A549 (cell line): ENCODE results near the gene RGL1. TPM values are rescaled to one million over a fixed set of nuclear protein-coding genes. Genes with fewer than 3 reads are reported as not detected.

ENCODE experiments used
- ATAC-seq, 2 experiments: fragments of 200-7000 bp in 1 of 2; fragments of >200 bp in 1 of 2; cut with Nextera tagmentation in 1 of 2; cut with Tn5 transposase in 1 of 2; 3 replicates each; pipeline versions ENCODE4 v1.8.0 to v1.9.1; 2018 to 2020; ENCODE audit warnings: mild to moderate bottlenecking in 1 of 2, moderate library complexity in 1 of 2
- CTCF ChIA-PET: fragments of 300-600 bp; sonication (Branson Sonifier 250); formaldehyde crosslinking; extraction: SDS; loops from one replicate; lab custom pipeline; 2021; ENCODE audit warnings: antibody characterized with exemption, inconsistent platforms; lab: Yijun Ruan, JAX
- POLR2A ChIA-PET: fragments of 350-600 bp; formaldehyde crosslinking; extraction: SDS; loops from one replicate; lab custom pipeline; 2021; ENCODE audit warnings: antibody characterized with exemption, inconsistent platforms; lab: Yijun Ruan, JAX
- DNase-seq, 2 experiments: peaks; one replicate each; pipeline versions ENCODE4 v3.0.0 to v3.0.0-alpha.2; 2011 to 2016; ENCODE audit warnings: low read depth in 1 of 2, low spot score in 1 of 2
- FAIRE-seq: peaks from 2 replicates; lab custom pipeline; 2011; peaks lifted over from hg19 to GRCh38; lab: Jason Lieb, UNC
- H3K27ac ChIP-seq, 2 experiments: fragments of >200 bp; sonication (Bioruptor Twin); formaldehyde crosslinking; 3 replicates each; pipeline ENCODE4 v1.5.1; 2016 to 2017
- H3K4me1 ChIP-seq: fragments of >200 bp; sonication (Bioruptor Twin); formaldehyde crosslinking; 3 replicates; pipeline ENCODE4 v1.6.1; 2016
- H3K4me2 ChIP-seq: fragments of >200 bp; sonication (Bioruptor Twin); formaldehyde crosslinking; 3 replicates; pipeline ENCODE4 v1.6.1; 2016
- H3K4me3 ChIP-seq: fragments of >200 bp; sonication (Bioruptor Twin); formaldehyde crosslinking; 3 replicates; pipeline ENCODE4 v1.5.1; 2016
- H3K9me3 ChIP-seq: fragments of >200 bp; sonication (Bioruptor Twin); formaldehyde crosslinking; 3 replicates; pipeline ENCODE4 v1.6.1; 2016
- ATOH8 ChIP-seq: fragments of 250-450 bp; sonication (Bioruptor Pico); IDR thresholded peaks from 2 replicates; pipeline ENCODE4 v1.5.0; 2020; ENCODE audit warnings: low read depth, mild to moderate bottlenecking, moderate library complexity
- BHLHE40 ChIP-seq: IDR thresholded peaks from 2 replicates; pipeline ENCODE4 v1.6.1; 2012; ENCODE audit warnings: low read depth, low read length, inconsistent platforms
- CBX8 ChIP-seq: fragments of 200-600 bp; sonication (generic); IDR thresholded peaks from 2 replicates; pipeline ENCODE4 v1.6.1; 2016
- CEBPB ChIP-seq, 2 experiments: fragments of >200 bp in 1 of 2; sonication (Bioruptor Twin) in 1 of 2; formaldehyde crosslinking in 1 of 2; IDR thresholded peaks; 2 replicates each; pipeline ENCODE4 v1.6.1; 2012 to 2016
- CHD4 ChIP-seq: fragments of 200-600 bp; sonication (generic); IDR thresholded peaks from 2 replicates; pipeline ENCODE4 v1.6.1; 2016; ENCODE audit warnings: antibody characterized with exemption, mild to moderate bottlenecking, borderline replicate concordance
- ELK1 ChIP-seq: fragments of 150-350 bp; IDR thresholded peaks from 2 replicates; pipeline ENCODE4 v1.6.1; 2014; ENCODE audit warnings: low read depth, mild to moderate bottlenecking, low read length
- FOSB ChIP-seq: fragments of 250-450 bp; sonication (Bioruptor Pico); IDR thresholded peaks from 2 replicates; pipeline ENCODE4 v1.5.0; 2020; ENCODE audit warnings: mild to moderate bottlenecking, moderate library complexity
- FOXS1 ChIP-seq: fragments of 250-450 bp; sonication (Bioruptor Pico); IDR thresholded peaks from 2 replicates; pipeline ENCODE4 v1.5.0; 2020; ENCODE audit warnings: mild to moderate bottlenecking, moderate library complexity
- GATA3 ChIP-seq: IDR thresholded peaks from 2 replicates; pipeline ENCODE4 v1.6.1; 2012; ENCODE audit warnings: borderline replicate concordance
- HOXB5 ChIP-seq: fragments of 250-450 bp; sonication (Bioruptor Pico); IDR thresholded peaks from 2 replicates; pipeline ENCODE4 v1.5.0; 2020; ENCODE audit warnings: mild to moderate bottlenecking, moderate library complexity
- JUNB ChIP-seq: fragments of >200 bp; sonication (Bioruptor Twin); formaldehyde crosslinking; IDR thresholded peaks from 2 replicates; pipeline ENCODE4 v1.6.1; 2016
- MAZ ChIP-seq: fragments of 150-350 bp; IDR thresholded peaks from 2 replicates; pipeline ENCODE4 v1.6.1; 2014; ENCODE audit warnings: antibody characterized with exemption, low read depth, low read length, borderline replicate concordance
- NPAS2 ChIP-seq: fragments of 250-450 bp; sonication (Bioruptor Pico); IDR thresholded peaks from 2 replicates; pipeline ENCODE4 v1.8.0; 2022; ENCODE audit warnings: mild to moderate bottlenecking, moderate library complexity, borderline replicate concordance
- NR3C1 ChIP-seq: fragments of >200 bp; sonication (Bioruptor Twin); formaldehyde crosslinking; IDR thresholded peaks from 3 replicates; pipeline ENCODE4 v1.6.1; 2017
- PHF8 ChIP-seq: fragments of 200-600 bp; sonication (generic); IDR thresholded peaks from 2 replicates; pipeline ENCODE4 v1.6.1; 2016; ENCODE audit warnings: low read depth, mild to moderate bottlenecking, antibody characterized with exemption, moderate library complexity, borderline replicate concordance
- RCOR1 ChIP-seq: fragments of 150-350 bp; IDR thresholded peaks from 2 replicates; pipeline ENCODE4 v1.6.1; 2014; ENCODE audit warnings: antibody characterized with exemption, low read length, low read depth
- SREBF2 ChIP-seq: fragments of 450-650 bp; IDR thresholded peaks from 2 replicates; pipeline ENCODE4 v1.6.1; 2014; ENCODE audit warnings: mild to moderate bottlenecking, moderate library complexity
- ZC3H11A ChIP-seq: fragments of 450-650 bp; IDR thresholded peaks from 2 replicates; pipeline ENCODE4 v1.6.1; 2014; ENCODE audit warnings: antibody characterized with exemption, mild to moderate bottlenecking
- ZSCAN20 ChIP-seq: fragments of 250-450 bp; sonication (Bioruptor Pico); IDR thresholded peaks from 2 replicates; pipeline ENCODE4 v1.8.0; 2022; ENCODE audit warnings: mild to moderate bottlenecking, moderate library complexity
- WGBS: methylation state at CpG from one replicate; pipeline ENCODE4 v1.1.6; 2017; ENCODE audit errors: missing lambda C conversion rate; 5-methylcytosine and 5-hydroxymethylcytosine counted together
- polyA plus RNA-seq, 4 experiments: library from polyadenylated mRNA; depleted of rRNA in 3 of 4; stranded (reverse); fragments of >200 nt; fragmentation: RNase III in 1 of 4; extraction: RNeasy Plus Mini Kit Qiagen cat#74134 plus additional on column Dnase treatment in 1 of 4; gene quantifications; 2 replicates in 3 of 4; 3 replicates in 1 of 4; pipeline ENCODE4 v1.2.3, GENCODE V29; 2011 to 2017
- TF ChIP-seq, protein P1 (sequence below): fragments of >200 bp; sonication (Bioruptor Twin); formaldehyde crosslinking; IDR thresholded peaks from 3 replicates; pipeline ENCODE4 v1.5.1; 2016

Gene RGL1
- polyA plus RNA-seq, 2 of the 4 experiments (the other 2 are of a cell fraction) = 1.0 to 3.8 TPM

- DNase-seq (no peak), FAIRE-seq (no peak), ATAC-seq (no peak)
- no peak overlapping the region for H3K27ac ChIP-seq
- peak overlapping the region; percentile 95 for H3K4me2 ChIP-seq
- POLR2A ChIA-PET = no interaction called here
- peaks cover 22% of the 10 kb centered on the region; the same call in 2 of the 3 replicates for H3K9me3 ChIP-seq
- WGBS = 86% methylated on average over 4 of the region's 4 CpGs
- CTCF ChIA-PET = interaction anchor here (1.3 kb wide), 1 partner anchor 150 kb away, joined by 3 read pairs; no protein-coding TSS in a partner anchor
- H3K4me3 ChIP-seq = peak overlapping the region; percentile 63; the same call in 2 of the 3 replicates
- H3K4me1 ChIP-seq = no peaks in the 10 kb centered on the region
- TF ChIP-seq JUNB = no peak
- no peak for TF ChIP-seq CHD4
- no peak for TF ChIP-seq CBX8
- TF ChIP-seq, protein P1, sequence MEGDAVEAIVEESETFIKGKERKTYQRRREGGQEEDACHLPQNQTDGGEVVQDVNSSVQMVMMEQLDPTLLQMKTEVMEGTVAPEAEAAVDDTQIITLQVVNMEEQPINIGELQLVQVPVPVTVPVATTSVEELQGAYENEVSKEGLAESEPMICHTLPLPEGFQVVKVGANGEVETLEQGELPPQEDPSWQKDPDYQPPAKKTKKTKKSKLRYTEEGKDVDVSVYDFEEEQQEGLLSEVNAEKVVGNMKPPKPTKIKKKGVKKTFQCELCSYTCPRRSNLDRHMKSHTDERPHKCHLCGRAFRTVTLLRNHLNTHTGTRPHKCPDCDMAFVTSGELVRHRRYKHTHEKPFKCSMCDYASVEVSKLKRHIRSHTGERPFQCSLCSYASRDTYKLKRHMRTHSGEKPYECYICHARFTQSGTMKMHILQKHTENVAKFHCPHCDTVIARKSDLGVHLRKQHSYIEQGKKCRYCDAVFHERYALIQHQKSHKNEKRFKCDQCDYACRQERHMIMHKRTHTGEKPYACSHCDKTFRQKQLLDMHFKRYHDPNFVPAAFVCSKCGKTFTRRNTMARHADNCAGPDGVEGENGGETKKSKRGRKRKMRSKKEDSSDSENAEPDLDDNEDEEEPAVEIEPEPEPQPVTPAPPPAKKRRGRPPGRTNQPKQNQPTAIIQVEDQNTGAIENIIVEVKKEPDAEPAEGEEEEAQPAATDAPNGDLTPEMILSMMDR = no peak
Measured at GRCh38 chr1:183806125-183806524, 1.2 kb downstream of the RGL1 start.

DNA sequence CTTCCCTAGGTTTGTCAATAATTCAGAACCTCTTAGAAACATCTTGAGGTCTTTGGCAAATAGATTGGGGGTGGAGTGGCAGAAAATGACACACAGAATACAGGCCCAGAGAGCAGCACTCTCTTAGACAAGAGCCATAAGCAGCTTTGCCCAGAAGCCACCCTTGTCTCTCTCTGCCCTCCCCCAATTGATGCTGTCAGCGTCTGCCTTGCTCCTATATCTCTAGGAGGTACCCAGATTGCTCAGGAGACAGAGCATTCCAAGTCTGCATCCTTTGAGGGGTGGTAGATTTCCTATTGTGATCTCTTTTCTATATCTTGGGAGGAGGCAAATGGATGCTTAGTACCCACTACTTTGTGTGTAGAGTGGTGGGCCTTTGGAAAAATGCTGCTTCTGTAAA, 1.8 kb downstream of the RGL1 start:
- POLR2A ChIA-PET = no interaction called here
- H3K27ac ChIP-seq = no peak overlapping the region
- DNase-seq (no peak), ATAC-seq (no peak), FAIRE-seq (no peak)
- H3K4me3 ChIP-seq = no peak overlapping the region
- WGBS = 23% methylated on average over 1 of the region's 1 CpG
- no peak for TF ChIP-seq ATOH8
- TF ChIP-seq ZSCAN20 (CRISPR knock-in tag) = no peak
- no peak for TF ChIP-seq MAZ
- no peak for TF ChIP-seq RCOR1
- no peak for TF ChIP-seq ELK1
- no peak for TF ChIP-seq CEBPB (IDR thresholded peaks at IDR 0.05)
- no peak for TF ChIP-seq BHLHE40
- no peak for TF ChIP-seq PHF8
- no peak for TF ChIP-seq NPAS2 (CRISPR knock-in tag)
- TF ChIP-seq FOXS1 (CRISPR knock-in tag) = no peak
- TF ChIP-seq NR3C1 = no peak
- TF ChIP-seq FOSB (CRISPR knock-in tag) = no peak
- TF ChIP-seq HOXB5 (CRISPR knock-in tag) = no peak
- TF ChIP-seq, protein P1 = no peak
- no peak for TF ChIP-seq GATA3
- no peak for TF ChIP-seq ZC3H11A
- TF ChIP-seq SREBF2 = no peak
- H3K9me3 ChIP-seq = peaks cover 17% of the 10 kb centered on the region; the same call in 2 of the 3 replicates
- CTCF ChIA-PET = interaction anchor here (1.3 kb wide), 1 partner anchor 151 kb away, joined by 3 read pairs; no protein-coding TSS in a partner anchor
- H3K4me2 ChIP-seq = peak overlapping the region; percentile 95; the same call in 2 of the 3 replicates
- no peaks in the 10 kb centered on the region for H3K4me1 ChIP-seq
